GM12873 (cell line): Measurements from ENCODE around the gene BICC1.

ENCODE experiments used
- CTCF ChIP-seq: IDR thresholded peaks from 2 replicates; pipeline ENCODE4 v1.5.1; 2012; ENCODE audit warnings: low read depth, mild to moderate bottlenecking, moderate library complexity, low read length, control low read depth; ENCODE audit not compliant: insufficient read depth; ENCODE audit errors: missing control alignments

BICC1 gene

DNA sequence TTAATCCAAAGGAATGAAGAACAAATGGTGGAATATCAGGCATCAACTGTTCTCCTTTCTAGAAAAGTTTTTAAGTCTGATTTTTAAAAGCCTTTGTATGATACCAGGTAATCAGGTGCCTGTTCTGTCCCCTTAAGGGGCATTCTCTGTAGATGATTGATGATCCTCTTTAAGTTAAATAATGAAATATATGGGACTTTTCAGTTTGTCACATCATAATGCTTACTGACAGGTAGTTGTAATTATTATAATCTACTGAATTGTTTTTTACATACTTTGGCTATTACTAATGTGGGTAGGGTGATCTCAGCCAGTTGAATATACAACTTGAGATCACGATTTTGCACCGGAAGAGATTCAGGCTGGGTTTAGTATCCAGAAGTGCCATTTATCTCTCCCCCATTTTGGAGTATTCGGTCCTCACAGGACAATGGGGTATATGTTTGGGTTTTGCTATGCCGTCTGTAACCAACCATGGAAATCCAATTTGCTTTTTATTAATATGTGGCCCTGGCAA, 330.2 kb downstream of the BICC1 start:
- no peak for TF ChIP-seq CTCF

DNA sequence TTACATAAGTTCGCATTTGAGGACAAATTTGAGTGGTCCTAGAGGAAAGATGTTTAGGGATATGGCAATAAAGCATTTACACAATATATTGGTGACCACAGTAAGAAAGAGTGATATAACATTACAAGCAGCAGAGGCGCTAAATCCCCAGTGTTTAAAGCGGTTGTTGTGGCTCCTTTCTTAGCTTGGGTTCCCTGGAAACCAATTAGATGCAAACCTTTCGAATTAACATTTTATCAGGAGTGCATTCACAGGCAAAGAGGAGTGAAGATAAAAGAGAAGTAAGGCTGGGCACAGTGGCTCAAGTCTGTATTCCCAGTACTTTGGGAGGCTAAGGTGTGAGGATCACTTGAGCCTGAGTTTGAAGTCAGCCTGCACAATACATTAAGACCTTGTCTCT, 331.1 kb downstream of the BICC1 start:
- TF ChIP-seq CTCF = no peak

- TF ChIP-seq CTCF = no peak
Observed at GRCh38 chr10:58844680-58845079, 332.0 kb downstream of the BICC1 start.

GRCh38 chr10:58846856-58847255, 334.2 kb downstream of the BICC1 start:
- TF ChIP-seq CTCF = no peak

GRCh38 chr10:58851606-58852005, 338.9 kb downstream of the BICC1 start:
- no peak for TF ChIP-seq CTCF

DNA sequence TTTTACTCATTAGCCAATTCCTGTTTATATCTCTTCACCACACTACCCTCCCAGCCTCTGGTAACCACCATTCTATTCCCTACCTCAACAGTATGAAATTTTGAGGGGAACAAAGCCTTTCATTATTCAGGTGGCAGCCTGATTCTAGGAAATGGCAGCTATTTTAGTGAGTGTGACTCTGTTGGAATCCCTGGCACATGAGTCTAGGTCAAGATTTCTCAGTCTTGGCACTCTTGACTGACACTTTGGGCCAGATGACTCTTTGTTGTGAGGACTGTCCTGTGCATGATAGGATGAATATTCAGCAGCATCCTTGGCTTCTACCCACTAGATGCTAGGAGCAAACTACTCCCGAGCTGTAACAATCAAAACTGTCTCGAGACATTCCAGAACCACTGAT, 341.0 kb downstream of the BICC1 start:
- no peak for TF ChIP-seq CTCF

- no peak for TF ChIP-seq CTCF
Observed at GRCh38 chr10:58854811-58855210, 342.1 kb downstream of the BICC1 start.
